Measurements from ENCODE around the gene AMPH. TPM values are rescaled to one million over a fixed set of nuclear protein-coding genes. Genes with fewer than 3 reads are reported as not detected.
A peak's percentile ranks its signal among the peaks of the same experiment; 100 is the strongest.
"Not testable (repeated sequence)": the region's sequence is repeated elsewhere in the genome, so short reads cannot be mapped to it uniquely, and the experiment has no call there.

The AMPH gene
- polyA plus RNA-seq, 2 donors: 0.28 to 0.51 TPM

DNA sequence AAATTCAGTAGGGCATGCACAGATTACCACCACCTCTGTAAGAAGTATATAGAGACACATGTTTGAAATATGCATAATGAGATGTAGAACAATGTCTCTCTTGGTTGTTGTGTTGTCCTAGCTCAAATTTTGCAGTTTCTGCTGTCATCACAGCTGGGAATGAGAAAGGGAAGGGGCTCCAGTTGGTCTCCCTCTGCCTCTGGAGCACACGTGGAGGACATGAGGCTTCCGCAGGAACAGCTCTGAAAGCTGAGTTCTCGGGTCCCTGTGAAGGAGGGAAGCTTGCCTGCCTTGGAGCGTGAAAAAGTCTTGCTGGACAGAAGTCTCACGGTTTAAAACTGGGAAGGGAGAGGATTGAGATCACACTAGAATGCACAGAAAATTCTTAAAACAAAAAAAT, 289.0 kb downstream of the AMPH start:
- H3K36me3 ChIP-seq (ENCODE audit: control insufficient read depth in 2 of 2, insufficient read depth in 2 of 2, low read length in 1 of 2); H3K27ac ChIP-seq (ENCODE audit: low read depth in 2 of 2, low read length in 1 of 2); H3K9me3 ChIP-seq (ENCODE audit: control insufficient read depth in 2 of 2, insufficient read depth in 1 of 2, low read depth in 1 of 2, low read length in 1 of 2); H3K4me3 ChIP-seq (ENCODE audit: low read depth in 1 of 2, low read length in 2 of 2); H3K4me1 ChIP-seq (ENCODE audit: control insufficient read depth in 2 of 2, insufficient read depth in 2 of 2, low read length in 1 of 2); H3K27me3 ChIP-seq (ENCODE audit: control insufficient read depth in 1 of 2, insufficient read depth in 2 of 2, low read length in 2 of 2): not testable (repeated sequence)
- 70 to 78% methylated on average over 5 of the region's 5 CpGs for WGBS, 2 donors

DNA sequence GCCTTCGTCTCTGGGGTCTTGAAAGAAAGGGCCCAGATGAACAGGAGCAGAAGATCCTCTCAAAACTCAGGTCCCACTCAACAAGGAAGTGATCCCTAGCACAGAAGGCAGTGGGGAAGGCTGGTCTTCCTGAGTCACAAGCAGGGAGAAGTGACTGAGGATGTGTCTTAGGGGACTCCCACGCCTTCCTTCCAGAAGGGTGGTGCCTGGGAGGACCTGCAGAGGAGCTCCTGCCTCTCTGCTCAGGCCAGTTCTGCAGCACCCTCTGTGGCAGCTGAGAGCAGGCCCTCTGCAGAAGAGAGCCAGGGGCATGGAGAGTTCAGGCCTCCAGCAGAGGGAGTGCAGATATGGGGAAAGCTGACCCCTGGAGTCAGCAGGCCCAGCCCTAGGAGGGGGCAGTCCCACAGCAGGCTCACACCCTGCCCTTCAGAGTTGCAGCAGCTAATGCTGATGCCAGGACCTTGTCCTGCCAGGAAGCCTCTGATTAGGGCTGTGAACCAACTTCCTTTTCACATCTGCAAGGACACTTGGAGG, 289.9 kb downstream of the AMPH start:
- not testable (repeated sequence) for H3K36me3 ChIP-seq (ENCODE audit: control insufficient read depth in 2 of 2, insufficient read depth in 2 of 2, low read length in 1 of 2); H3K4me1 ChIP-seq (ENCODE audit: control insufficient read depth in 2 of 2, insufficient read depth in 2 of 2, low read length in 1 of 2); H3K9me3 ChIP-seq (ENCODE audit: control insufficient read depth in 2 of 2, insufficient read depth in 1 of 2, low read depth in 1 of 2, low read length in 1 of 2); H3K27me3 ChIP-seq (ENCODE audit: control insufficient read depth in 1 of 2, insufficient read depth in 2 of 2, low read length in 2 of 2); H3K4me3 ChIP-seq (ENCODE audit: low read depth in 1 of 2, low read length in 2 of 2)
- H3K27ac ChIP-seq (ENCODE audit: low read depth in 2 of 2, low read length in 1 of 2): peak overlapping the region in 1 of 2 donors; percentile 4
- 65 to 74% methylated on average over 2 of the region's 2 CpGs for WGBS, 2 donors

DNA sequence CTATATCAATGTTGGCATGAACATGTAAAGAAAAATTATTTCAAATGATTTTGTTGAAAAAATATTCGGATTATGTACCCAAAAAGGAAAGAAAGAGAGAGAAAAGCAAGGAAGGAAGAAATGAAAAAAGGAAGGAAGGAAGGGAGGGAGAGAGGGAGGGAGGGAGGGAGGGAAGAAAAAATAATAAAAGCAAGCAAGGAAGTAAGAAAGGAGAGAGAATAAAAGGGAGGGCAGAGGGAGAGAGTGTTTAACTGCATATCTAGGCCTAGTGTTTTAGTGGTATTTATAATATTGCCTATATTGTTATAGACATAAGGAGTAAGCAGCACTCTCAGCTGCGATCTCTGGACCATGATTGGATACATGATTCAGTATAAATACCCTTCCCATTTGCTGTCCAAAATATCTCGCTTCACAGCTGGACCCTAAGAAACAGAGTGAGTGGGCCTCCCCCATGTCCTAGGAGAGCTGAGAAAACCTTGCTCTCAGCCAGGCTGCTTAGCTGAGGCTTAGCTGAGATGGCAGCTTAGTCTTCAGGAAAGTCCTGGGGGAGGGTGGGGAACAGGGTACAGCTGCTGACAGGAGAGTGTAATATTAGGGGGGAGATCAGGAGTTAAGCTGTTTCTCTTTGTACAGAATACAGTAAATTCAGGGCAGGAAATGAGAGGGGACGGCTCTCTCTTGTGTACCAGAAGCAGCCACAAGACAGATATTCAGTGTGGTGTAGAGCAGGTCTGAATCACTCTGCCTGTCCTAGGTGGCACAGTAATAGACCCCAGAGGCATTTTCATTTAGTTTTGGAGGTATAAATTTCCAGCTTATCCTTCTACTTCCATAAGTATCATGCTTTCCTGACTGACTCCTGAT, 291.0 kb downstream of the AMPH start:
- no peak overlapping the region for H3K27ac ChIP-seq (ENCODE audit: low read depth in 2 of 2, low read length in 1 of 2)
- no peaks in the 10 kb centered on the region for H3K27me3 ChIP-seq (ENCODE audit: control insufficient read depth in 1 of 2, insufficient read depth in 2 of 2, low read length in 2 of 2)
- 73 to 80% methylated on average over 4 of the region's 4 CpGs for WGBS, 2 donors
- H3K4me1 ChIP-seq (ENCODE audit: control insufficient read depth in 2 of 2, insufficient read depth in 2 of 2, low read length in 1 of 2): no peaks in the 10 kb centered on the region
- H3K9me3 ChIP-seq (ENCODE audit: control insufficient read depth in 2 of 2, insufficient read depth in 1 of 2, low read depth in 1 of 2, low read length in 1 of 2): no peaks in the 10 kb centered on the region
- H3K4me3 ChIP-seq (ENCODE audit: low read depth in 1 of 2, low read length in 2 of 2): no peak overlapping the region
- H3K36me3 ChIP-seq (ENCODE audit: control insufficient read depth in 2 of 2, insufficient read depth in 2 of 2, low read length in 1 of 2): no peaks in the 10 kb centered on the region

DNA sequence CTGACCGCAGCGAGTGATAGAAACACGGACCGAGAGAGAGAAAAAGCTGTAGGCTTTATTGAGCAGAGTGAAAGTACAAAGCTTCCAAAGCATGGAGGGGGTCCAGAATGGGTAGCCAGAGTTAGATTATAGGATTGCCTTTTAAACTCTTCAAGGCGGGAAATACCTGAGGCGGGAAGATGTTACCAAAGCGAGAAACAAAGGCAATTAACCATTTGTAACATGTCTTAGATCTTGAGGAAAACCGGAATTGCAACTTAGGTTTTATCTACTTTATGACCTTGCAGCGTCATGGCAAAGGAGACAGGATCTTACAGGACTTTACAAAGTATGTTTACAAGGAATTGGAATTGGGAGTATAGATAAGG, 295.0 kb downstream of the AMPH start:
- H3K27ac ChIP-seq (ENCODE audit: low read depth in 2 of 2, low read length in 1 of 2): not testable (repeated sequence)

DNA sequence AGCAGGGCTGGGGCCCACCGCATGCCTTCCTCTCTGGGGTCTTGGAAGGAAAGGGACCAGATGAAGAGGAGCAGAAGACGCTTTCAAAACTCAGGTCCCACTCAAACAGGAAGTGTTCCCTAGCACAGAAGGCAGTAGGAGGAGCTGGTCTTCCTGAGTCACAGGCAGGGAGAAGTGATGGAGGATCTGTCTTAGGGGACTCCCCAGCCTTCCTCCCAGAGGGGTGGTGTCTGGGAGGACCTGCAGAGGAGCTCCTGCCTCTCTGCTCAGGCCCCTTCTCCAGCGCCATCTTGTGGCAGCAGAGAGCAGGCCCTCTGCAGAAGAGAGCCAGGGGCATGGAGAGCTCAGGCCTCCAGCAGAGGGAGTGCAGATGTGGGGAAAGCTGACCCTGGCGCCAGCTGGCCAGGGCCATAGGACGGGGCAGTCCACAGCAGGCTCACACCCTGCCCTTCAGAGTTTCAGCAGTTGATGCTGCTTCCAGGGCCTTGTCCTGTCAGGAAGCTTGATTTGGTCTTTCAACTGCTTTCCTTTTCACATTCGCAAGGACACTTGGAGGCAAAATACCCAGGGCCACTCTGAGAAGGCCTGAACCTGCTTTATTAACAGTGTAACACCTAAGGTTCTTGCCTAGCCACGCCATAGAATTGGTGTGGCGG, 295.6 kb downstream of the AMPH start:
- Histone ChIP-seq H3K4me1 (ENCODE audit: control insufficient read depth in 2 of 2, insufficient read depth in 2 of 2, low read length in 1 of 2) (no peaks in the 10 kb centered on the region), H3K27ac (ENCODE audit: low read depth in 2 of 2, low read length in 1 of 2) (peak overlapping the region in 1 of 2 donors; percentile 28), H3K27me3 (ENCODE audit: control insufficient read depth in 1 of 2, insufficient read depth in 2 of 2, low read length in 2 of 2) (no peaks in the 10 kb centered on the region), H3K9me3 (ENCODE audit: control insufficient read depth in 2 of 2, insufficient read depth in 1 of 2, low read depth in 1 of 2, low read length in 1 of 2) (no peaks in the 10 kb centered on the region), H3K36me3 (ENCODE audit: control insufficient read depth in 2 of 2, insufficient read depth in 2 of 2, low read length in 1 of 2) (no peaks in the 10 kb centered on the region), H3K4me3 (ENCODE audit: low read depth in 1 of 2, low read length in 2 of 2) (no peak overlapping the region)
- 61 to 70% methylated on average over 8 of the region's 8 CpGs for WGBS, 2 donors

More for the DNA sequence above, 295.0 kb downstream of the AMPH start:
- H3K4me3 ChIP-seq (ENCODE audit: low read depth in 1 of 2, low read length in 2 of 2); H3K27me3 ChIP-seq (ENCODE audit: control insufficient read depth in 1 of 2, insufficient read depth in 2 of 2, low read length in 2 of 2); H3K9me3 ChIP-seq (ENCODE audit: control insufficient read depth in 2 of 2, insufficient read depth in 1 of 2, low read depth in 1 of 2, low read length in 1 of 2); H3K4me1 ChIP-seq (ENCODE audit: control insufficient read depth in 2 of 2, insufficient read depth in 2 of 2, low read length in 1 of 2); H3K36me3 ChIP-seq (ENCODE audit: control insufficient read depth in 2 of 2, insufficient read depth in 2 of 2, low read length in 1 of 2): not testable (repeated sequence)
- 63 to 71% methylated on average over 9 of the region's 9 CpGs for WGBS, 2 donors

DNA sequence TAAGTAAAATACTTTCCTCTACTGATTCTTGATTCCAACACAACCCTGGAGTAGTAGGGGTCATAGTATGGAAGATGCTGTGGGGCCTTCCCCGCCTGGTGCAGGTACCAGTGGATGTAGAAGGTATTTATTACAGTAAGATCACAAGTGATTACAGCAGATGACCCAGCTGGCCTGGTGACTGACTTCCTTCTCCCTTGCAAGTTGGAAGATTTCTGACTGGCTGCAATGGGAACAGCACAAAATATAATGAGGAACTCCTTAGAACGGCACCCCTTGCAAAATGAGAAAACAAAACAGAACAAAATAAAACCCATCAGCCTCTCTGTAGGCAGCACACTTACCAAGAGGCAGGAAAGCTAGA, 296.1 kb downstream of the AMPH start:
- H3K9me3 ChIP-seq (ENCODE audit: control insufficient read depth in 2 of 2, insufficient read depth in 1 of 2, low read depth in 1 of 2, low read length in 1 of 2): no peaks in the 10 kb centered on the region
- peak overlapping the region in 1 of 2 donors; percentile 28 for H3K27ac ChIP-seq (ENCODE audit: low read depth in 2 of 2, low read length in 1 of 2)
- H3K27me3 ChIP-seq (ENCODE audit: control insufficient read depth in 1 of 2, insufficient read depth in 2 of 2, low read length in 2 of 2): no peaks in the 10 kb centered on the region
- H3K36me3 ChIP-seq (ENCODE audit: control insufficient read depth in 2 of 2, insufficient read depth in 2 of 2, low read length in 1 of 2): no peaks in the 10 kb centered on the region
- no peak overlapping the region for H3K4me3 ChIP-seq (ENCODE audit: low read depth in 1 of 2, low read length in 2 of 2)
- no peaks in the 10 kb centered on the region for H3K4me1 ChIP-seq (ENCODE audit: control insufficient read depth in 2 of 2, insufficient read depth in 2 of 2, low read length in 1 of 2)
- 73 to 82% methylated on average over 2 of the region's 2 CpGs for WGBS, 2 donors

DNA sequence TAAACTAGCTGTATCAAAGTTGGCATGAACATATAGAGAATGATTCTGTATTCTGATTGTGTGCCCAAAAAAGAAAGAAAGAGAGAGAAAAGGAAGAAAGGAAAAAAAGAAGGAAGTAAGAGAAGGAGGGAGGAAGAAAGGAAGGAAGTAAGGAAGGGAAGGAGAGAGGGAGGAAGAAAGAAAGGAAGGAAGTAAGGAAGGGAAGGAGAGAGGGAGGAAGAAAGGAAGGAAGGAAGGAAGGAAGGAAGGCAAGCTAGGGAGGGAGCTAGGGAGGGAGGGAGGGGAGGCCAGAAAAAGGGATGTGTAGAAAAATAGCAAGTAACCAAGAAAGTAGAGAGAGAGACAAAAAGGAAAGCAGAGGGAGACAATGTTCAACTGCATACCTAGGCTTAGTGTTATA, 297.0 kb downstream of the AMPH start:
- Histone ChIP-seq H3K4me1 (ENCODE audit: control insufficient read depth in 2 of 2, insufficient read depth in 2 of 2, low read length in 1 of 2) (no peaks in the 10 kb centered on the region), H3K9me3 (ENCODE audit: control insufficient read depth in 2 of 2, insufficient read depth in 1 of 2, low read depth in 1 of 2, low read length in 1 of 2) (no peaks in the 10 kb centered on the region), H3K4me3 (ENCODE audit: low read depth in 1 of 2, low read length in 2 of 2) (no peak overlapping the region), H3K27ac (ENCODE audit: low read depth in 2 of 2, low read length in 1 of 2) (no peak overlapping the region), H3K27me3 (ENCODE audit: control insufficient read depth in 1 of 2, insufficient read depth in 2 of 2, low read length in 2 of 2) (no peaks in the 10 kb centered on the region), H3K36me3 (ENCODE audit: control insufficient read depth in 2 of 2, insufficient read depth in 2 of 2, low read length in 1 of 2) (no peaks in the 10 kb centered on the region)
